ENCODE data around the gene TKTL1.

Gene TKTL1

DNA sequence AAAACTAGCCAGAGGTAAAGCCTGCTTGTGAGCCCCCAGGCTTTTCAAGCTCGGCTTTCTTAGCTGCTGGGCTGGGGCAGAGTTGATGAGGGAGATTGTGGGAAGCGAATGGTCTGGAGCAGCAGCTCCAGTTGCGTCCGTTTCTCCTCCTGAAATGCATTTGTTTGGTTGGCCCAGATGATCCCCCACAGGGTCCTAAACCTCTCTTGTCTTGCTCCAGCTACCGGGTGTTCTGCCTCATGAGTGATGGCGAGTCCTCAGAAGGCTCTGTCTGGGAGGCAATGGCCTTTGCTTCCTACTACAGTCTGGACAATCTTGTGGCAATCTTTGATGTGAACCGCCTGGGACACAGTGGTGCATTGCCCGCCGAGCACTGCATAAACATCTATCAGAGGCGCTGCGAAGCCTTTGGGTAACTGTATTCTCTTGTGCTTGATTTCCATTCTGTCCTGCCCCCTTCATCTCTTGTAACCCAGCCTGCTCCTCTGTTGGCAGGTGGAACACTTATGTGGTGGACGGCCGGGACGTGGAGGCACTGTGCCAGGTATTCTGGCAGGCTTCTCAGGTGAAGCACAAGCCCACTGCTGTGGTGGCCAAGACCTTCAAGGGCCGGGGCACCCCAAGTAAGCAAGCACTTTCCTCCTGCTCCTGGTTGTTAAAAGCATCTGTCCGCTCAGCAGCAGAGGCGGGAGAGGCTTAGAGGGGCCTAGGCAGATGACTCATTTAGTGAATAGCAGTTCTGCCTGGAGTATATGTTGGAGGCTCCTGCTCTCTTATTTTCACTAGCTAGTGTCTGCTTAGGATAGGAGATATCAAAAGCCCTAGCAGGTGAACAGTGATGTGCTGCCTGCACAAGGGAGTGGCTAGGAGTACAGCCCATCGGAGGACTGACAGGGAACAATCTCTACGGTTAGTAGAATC, 15.3 kb downstream of the TKTL1 start:
- FAIRE-seq, result no peak

DNA sequence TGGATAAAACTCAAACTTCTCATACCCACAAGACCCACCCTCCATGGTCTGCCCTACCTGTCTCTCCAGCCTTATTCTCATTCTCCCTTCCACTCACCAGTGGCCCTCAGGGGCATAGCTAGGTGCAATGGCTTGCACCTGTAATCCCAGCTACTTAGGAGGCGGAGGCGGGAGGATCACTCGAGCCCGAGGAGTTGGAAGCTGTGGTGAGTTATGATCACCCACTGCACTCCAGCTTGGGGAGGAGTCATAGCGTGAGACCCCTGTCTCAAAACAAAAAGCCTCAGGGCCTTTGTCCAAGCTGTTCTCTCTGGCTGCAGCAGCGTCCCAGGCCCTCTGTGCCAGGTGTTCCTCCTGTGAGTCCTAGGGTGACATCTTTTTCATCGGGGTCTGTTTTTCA, 16.5 kb downstream of the TKTL1 start:
- no peak for FAIRE-seq

DNA sequence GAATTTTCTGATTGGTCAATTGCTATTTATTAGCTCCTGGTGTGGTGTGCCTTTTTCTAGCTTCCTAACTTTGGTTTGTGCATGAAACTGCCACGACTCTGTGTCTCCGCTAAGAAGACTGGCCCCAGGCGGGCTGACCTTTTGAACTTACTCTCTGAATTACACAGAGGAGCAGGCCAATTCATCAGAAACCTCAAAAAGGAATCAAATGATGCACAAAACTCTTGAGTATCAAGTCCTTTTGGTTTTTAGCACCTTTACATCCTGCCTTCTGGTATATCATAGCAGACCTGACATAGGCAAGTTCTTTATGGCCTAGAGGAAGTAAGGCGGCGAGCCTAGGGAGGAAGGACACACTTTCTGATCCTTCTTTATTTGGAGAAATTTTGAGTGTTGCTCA, 17.6 kb downstream of the TKTL1 start:
- FAIRE-seq, result no peak

- no peak for FAIRE-seq
Measured at GRCh38 chrX:154315416-154315815, 19.8 kb downstream of the TKTL1 start.

DNA sequence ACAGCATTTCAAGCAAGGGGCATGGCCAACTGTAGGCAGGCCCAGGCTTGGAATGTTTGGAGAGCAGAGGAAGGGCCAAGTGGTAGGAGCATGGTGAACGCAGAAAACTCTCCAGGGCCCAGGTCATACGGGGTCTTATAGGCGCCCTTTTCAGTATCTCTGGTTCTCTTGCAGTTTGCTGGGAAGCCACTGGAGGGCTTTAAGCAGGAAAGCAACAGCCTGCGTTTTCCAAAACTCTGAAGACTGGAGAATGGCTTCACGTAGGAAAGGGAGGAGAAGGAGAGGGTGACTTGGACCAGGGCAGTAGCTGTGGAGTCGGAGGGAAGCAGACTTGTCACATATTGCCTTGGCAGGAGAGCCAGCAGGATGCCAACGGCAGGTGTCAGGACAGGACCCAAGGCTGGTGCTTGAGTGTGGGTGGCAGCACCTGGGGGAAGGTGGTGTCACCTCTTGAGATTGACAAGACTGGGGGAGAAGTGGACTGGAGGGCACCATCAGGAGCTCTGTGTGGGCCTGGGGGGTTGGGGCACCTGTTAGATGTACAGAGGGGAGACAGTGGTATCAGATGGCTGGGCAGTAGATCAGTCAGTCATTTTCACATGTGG, 21.9 kb downstream of the TKTL1 start:
- FAIRE-seq, result peak; percentile 25

DNA sequence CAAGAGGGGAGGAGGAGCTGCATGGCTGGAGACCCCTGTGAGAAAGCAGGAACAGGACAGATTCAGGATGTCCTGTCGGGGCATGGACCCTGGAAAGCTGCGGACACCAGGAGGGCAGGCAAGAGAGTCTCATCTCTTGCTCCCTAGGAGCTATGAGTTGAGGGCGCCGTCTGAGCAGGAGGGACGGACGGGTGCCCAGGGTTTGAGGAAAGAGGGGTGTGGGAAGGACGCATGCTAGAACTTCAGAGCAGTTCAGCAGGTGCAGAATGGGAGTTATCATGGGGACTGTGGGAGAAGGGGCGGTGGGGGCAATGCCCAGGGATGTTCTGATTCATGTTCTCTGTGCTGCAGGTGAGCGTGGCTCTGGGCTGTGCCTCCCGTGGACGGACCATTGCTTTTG, 24.8 kb downstream of the TKTL1 start:
- no peak for FAIRE-seq

DNA sequence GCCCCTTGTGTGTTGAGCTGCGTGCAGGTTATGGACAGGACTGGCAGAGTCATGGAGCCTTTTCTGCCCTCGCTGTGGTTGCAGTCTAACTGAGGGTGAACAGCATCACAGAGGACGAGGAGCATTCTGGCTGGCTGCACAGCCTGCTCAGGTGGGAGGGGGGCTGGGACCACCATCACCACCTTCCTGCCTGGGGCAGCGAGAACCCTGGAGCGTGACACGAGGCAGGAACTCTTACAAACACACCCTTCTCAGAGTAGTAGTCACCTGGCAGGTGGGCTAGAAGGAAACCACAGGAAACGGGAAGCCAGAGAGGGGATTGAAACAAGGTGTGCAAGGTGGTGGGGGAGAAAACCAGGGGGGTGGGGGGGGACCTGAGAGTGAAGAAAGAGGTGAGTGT, 25.6 kb downstream of the TKTL1 start:
- FAIRE-seq, result no peak

GRCh38 chrX:154321594-154321993, 26.0 kb downstream of the TKTL1 start:
- no peak for FAIRE-seq

DNA sequence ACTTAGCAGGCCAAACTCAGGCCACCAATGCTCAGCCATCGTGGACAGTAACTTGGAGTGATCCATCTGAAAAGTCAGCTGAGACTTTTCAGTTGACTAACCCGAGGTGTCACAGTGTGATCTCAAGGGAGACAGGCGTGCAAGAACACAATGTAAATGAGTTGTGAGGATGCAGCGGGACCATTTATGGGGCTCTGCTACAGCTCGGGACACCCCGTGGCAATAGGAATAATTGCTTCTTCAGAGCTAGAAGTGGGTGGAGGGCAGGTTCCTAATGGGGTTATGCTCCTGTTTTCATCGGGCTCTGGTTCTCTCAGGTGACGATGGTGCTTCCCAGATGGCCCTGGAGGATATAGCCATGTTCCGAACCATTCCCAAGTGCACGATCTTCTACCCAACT, 27.3 kb downstream of the TKTL1 start:
- FAIRE-seq, result no peak

DNA sequence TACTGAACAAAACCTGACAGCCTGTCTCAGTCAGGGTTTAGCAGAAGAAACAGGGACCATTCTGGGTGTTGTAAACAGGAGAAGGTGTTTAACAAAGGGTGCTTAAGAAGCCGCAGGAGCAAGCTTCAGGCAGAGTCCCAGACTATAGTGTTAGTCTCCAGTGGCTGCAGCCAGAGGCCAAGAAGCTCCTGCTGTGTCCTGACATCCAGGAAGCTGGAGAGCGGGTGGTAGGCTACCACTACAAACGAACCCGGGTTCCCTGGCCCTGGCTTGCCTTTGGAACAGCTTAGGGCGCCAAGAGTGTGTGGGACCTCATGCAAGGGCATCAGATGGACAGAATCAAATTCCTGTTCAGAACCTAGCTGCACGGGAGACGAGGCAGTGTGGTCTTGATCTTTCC, 27.9 kb downstream of the TKTL1 start:
- no peak for FAIRE-seq

GRCh38 chrX:154325541-154325940, 29.9 kb downstream of the TKTL1 start:
- no peak for FAIRE-seq

DNA sequence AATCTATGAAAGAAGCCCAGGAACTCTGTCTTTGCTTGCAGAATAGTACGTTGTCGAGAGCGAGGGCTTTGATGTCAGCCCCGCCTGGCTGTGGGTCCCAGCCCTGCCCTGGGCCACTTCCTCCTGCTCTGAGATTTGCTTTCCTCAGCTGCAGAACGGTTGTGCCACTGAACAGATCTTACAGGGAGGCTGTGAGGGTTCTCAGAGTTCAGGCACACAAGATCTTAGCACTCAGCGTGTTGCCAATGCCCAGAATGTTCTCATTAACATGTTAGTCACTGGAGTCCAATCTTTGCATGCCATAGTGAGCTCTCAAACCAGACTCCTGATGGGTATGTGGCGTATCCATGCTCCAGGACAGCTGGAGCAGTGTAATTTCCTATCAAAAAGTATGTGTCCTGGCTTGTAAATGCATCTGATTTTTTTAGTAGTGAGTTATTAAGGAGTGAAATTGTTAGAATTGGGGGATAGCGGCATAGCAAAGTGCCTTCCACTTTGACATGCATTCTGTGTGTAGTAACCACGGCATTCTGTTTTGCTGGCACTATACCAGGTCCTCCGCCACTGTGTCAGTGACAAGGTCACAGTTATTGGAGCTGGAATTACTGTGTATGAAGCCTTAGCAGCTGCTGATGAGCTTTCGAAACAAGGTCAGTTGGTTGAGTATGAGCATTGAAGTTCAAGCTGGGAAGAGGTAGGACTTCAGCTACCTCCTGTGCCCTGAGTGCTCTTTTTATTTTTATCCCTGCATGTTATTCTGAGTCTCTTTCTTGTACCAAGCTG, 31.6 kb downstream of the TKTL1 start:
- FAIRE-seq, result no peak

DNA sequence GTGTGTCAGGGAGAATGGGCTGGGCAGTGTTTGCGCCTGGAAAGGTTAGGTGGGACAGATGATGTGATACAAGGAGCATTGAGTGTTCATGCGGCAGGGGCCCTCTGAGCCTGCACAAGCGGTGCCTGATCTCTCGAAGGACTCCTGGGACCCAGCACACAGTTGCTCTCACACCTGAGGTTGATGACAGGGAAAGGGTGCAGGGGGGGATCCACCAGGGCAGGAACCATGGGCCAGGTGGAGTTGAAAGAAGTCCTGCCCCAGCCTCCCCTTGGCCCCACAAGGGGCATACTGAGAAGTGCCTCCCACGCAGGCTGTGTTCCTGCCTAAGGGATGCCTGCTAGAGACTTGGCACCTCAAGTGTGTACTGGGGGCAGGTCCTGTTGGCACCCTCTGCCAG, 33.1 kb downstream of the TKTL1 start:
- FAIRE-seq, result no peak

DNA sequence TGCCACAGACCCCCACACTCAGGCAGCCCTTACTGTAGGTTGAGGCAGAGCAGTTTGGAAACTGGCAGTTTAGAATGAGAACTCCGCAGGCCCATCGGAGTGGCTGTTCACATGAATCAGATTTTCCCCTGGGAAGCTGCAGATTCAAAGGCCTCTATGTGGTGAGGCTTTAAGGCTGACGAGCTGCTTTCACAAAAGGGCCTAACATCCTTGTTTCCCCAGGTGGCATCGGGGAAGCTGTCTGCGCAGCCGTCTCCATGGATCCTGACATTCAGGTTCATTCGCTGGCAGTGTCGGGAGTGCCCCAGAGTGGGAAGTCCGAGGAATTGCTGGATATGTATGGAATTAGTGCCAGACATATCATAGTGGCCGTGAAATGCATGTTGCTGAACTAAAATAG, 33.7 kb downstream of the TKTL1 start:
- no peak for FAIRE-seq

DNA sequence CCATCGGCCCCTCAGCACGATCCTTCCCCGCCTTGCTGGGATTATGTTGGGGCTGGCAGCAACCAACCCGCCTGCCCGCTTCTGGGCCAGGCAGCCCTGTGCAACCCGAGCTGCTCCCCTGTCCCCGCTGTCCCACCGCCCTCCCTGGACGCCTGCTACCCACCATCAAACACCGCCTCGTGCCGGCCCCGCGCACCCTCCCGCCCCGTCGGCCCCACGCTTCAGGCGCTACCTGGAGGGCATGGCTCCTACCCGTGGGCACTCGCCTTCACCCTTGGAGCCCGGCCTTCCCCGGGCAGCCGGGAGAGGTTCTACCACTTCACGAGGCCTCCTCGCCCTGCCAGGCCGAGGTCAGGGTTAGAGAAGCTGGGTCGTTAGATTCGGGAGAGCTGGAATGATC, 37.0 kb downstream of the TKTL1 start:
- FAIRE-seq, result no peak

DNA sequence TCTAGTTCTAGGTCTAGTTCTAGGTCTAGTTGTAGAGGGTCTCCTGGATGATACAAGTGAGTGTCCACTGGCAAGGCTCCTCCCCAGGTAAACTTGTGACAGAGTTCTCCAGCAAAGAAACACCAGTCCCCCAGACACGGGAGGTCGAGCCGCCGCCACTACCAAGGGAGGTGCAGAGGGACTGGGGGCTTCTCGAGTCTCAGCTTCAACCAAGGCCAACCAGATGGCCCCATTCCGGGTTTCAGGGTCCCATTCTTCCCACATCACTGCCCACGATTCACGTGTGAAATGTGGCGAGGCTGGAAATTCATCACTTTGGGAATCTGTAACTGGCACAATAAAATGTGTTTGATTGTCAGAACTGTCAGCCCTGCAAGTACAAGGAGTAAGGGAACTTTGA, 37.5 kb downstream of the TKTL1 start:
- no peak for FAIRE-seq

- FAIRE-seq, result no peak
Measured at GRCh38 chrX:154333837-154334271, 38.3 kb downstream of the TKTL1 start.

DNA sequence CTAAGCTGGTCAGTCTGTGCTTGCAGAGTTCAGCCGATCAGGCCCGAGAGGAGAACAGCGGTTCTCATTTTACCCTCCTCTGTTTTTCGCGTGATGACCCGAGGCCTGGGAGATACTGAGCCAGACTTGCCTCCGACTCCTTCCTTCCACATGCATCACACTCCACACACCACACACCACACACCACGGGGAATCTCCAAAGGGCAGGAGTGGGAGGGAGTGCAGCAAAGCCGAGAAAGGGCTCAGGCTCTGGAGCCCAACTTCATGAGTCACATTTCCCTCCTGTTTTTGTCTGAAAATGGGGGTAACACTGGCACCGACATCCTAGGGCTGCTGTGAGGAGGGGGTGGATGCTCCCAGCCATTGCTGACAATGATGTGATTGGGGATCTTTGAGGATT, 38.9 kb downstream of the TKTL1 start:
- FAIRE-seq, result no peak

- FAIRE-seq, result peak; percentile 96
Measured at GRCh38 chrX:154341399-154342298, 46.1 kb downstream of the TKTL1 start.

- peak; percentile 23 for FAIRE-seq
Measured at GRCh38 chrX:154343063-154343462, 47.5 kb downstream of the TKTL1 start.

DNA sequence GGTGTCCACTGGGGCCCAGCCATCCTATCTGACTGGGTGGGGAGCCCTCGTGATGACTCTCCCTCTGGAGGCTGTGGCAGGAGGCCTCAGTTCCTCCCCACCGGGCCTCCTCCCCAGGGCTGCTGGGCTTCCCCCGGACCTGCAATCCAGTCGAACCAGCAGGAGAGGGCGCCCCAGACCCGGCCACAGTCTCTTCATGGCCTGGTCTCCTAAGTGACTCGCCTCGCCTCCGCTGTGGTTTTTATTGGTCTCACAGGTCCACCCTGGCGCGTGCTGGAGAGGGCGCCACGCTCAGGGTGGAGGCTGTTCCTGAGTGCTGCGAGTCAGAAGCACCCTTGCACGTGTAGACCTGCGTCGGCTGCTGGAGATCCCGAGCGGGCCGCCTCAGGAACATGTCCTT, 48.0 kb downstream of the TKTL1 start:
- FAIRE-seq, result peak; percentile 98

- no peak for FAIRE-seq
Measured at GRCh38 chrX:154348114-154348531, 52.5 kb downstream of the TKTL1 start.

Measured in G401.6 (cell line).